Ramos (cell line): ENCODE measurements around the gene MEIG1.
"Not testable (repeated sequence)": the region's sequence is repeated elsewhere in the genome, so short reads cannot be mapped to it uniquely, and the experiment has no call there.

Source experiments
- in situ Hi-C: fragments of 300-500 bp; cut with MboI; formaldehyde crosslinking; loops from one replicate; pipeline ENCODE4 v1.14.3; 2022; ENCODE audit warnings: low sequenced_read_pairs; ENCODE audit not compliant: unreplicated experiment

Gene MEIG1

GRCh38 chr10:14954001-14954770 lies 5.0 kb upstream of the MEIG1 start, which contains the start of gene DCLRE1C:
DCLRE1C (minus strand) TSS chr10:14954096; CDS start chr10:14954010, 86 bp downstream.
- in situ Hi-C loops, result no loop called here

- in situ Hi-C loops, result no loop called here
These were observed 4.3 kb upstream of the MEIG1 start for GRCh38 chr10:14954934-14955333.

GRCh38 chr10:14958872-14959220 lies 342 bp upstream of the MEIG1 start:
- in situ Hi-C loops, result no loop called here

GRCh38 chr10:14967897-14968296 lies 8.7 kb downstream of the MEIG1 start:
- in situ Hi-C loops, result no loop called here

- in situ Hi-C loops, result loop anchor here (10.0 kb wide), 1 partner anchor 467 kb away; no protein-coding TSS in a partner anchor
These were observed 12.8 kb downstream of the MEIG1 start for GRCh38 chr10:14971867-14972448.

GRCh38 chr10:14974153-14974998 lies 15.2 kb downstream of the MEIG1 start:
- in situ Hi-C loops, result loop anchor here (10.0 kb wide), 1 partner anchor 470 kb away; no protein-coding TSS in a partner anchor

- in situ Hi-C loops, result loop anchor here (10.0 to 25.0 kb wide), 2 partner anchors 471 to 763 kb away; no protein-coding TSS in a partner anchor
These were observed 16.6 kb downstream of the MEIG1 start for GRCh38 chr10:14975672-14976273.

- in situ Hi-C loops, result loop anchor here (25.0 kb wide), 1 partner anchor 770 kb away; no protein-coding TSS in a partner anchor
These were observed 23.6 kb downstream of the MEIG1 start for GRCh38 chr10:14982744-14983143.

GRCh38 chr10:14989552-14989951 lies 30.4 kb downstream of the MEIG1 start:
- in situ Hi-C loops, result loop anchor here (25.0 kb wide), 1 partner anchor 777 kb away; no protein-coding TSS in a partner anchor

GRCh38 chr10:14991035-14991749 lies 32.0 kb downstream of the MEIG1 start:
- in situ Hi-C loops, result loop anchor here (25.0 kb wide), 1 partner anchor 779 kb away; no protein-coding TSS in a partner anchor

GRCh38 chr10:14992336-14992735 lies 33.1 kb downstream of the MEIG1 start:
- in situ Hi-C loops, result loop anchor here (25.0 kb wide), 1 partner anchor 780 kb away; no protein-coding TSS in a partner anchor

- in situ Hi-C loops, result loop anchor here (25.0 kb wide), 1 partner anchor 781 kb away; no protein-coding TSS in a partner anchor
These were observed 34.6 kb downstream of the MEIG1 start for GRCh38 chr10:14993500-14994455.

- in situ Hi-C loops, result loop anchor here (25.0 kb wide), 1 partner anchor 784 kb away; no protein-coding TSS in a partner anchor
These were observed 36.9 kb downstream of the MEIG1 start for GRCh38 chr10:14995964-14996565.

- in situ Hi-C loops, result not testable (repeated sequence)
These were observed 54.3 kb downstream of the MEIG1 start for GRCh38 chr10:15013530-15013929.

- in situ Hi-C loops, result no loop called here
These were observed 56.3 kb downstream of the MEIG1 start for GRCh38 chr10:15015451-15015850.

- in situ Hi-C loops, result not testable (repeated sequence)
These were observed 61.8 kb downstream of the MEIG1 start for GRCh38 chr10:15020966-15021365.
